CD14-positive monocyte (primary cell): ENCODE data around the gene UNC50. TPM values are rescaled to one million over a fixed set of nuclear protein-coding genes. Genes with fewer than 3 reads are reported as not detected.

Experiments
- DNase-seq, 3 donors: peaks; one replicate each; pipeline ENCODE4 v3.0.0-alpha.2; 2011 to 2022
- H2AFZ ChIP-seq: 2 replicates; pipeline ENCODE4 v1.6.0; 2012; ENCODE audit warnings: mild to moderate bottlenecking, low read depth, low read length, inconsistent platforms; ENCODE audit not compliant: insufficient read depth, poor library complexity, severe bottlenecking
- H3K27ac ChIP-seq, 2 donors: 1 replicate in 1 of 2; 2 replicates in 1 of 2; pipeline ENCODE4 v1.5.1; 2012 to 2013; ENCODE audit warnings: low read length in 2 of 2, control low read depth in 1 of 2, inconsistent platforms in 1 of 2, low read depth in 1 of 2, mild to moderate bottlenecking in 1 of 2
- H3K27me3 ChIP-seq, 2 donors: one replicate each; pipeline versions ENCODE4 v1.6.0 to v1.6.1; 2011 to 2013; ENCODE audit warnings: low read length in 2 of 2; ENCODE audit not compliant: control insufficient read depth in 2 of 2, insufficient read depth in 2 of 2
- H3K36me3 ChIP-seq, 2 donors: replicated peaks in 1 of 2; 1 replicate in 1 of 2; 2 replicates in 1 of 2; pipeline versions ENCODE4 v1.5.1 to v1.6.1; 2012 to 2013; ENCODE audit warnings: low read length in 2 of 2, control low read depth in 1 of 2, inconsistent platforms in 1 of 2, mild to moderate bottlenecking in 1 of 2; ENCODE audit not compliant: insufficient read depth in 2 of 2, control insufficient read depth in 1 of 2
- H3K4me1 ChIP-seq, 2 donors: 1 replicate in 1 of 2; 2 replicates in 1 of 2; pipeline versions ENCODE4 v1.5.1 to v1.6.1; 2012 to 2013; ENCODE audit warnings: low read length in 2 of 2, control low read depth in 1 of 2, inconsistent platforms in 1 of 2, mild to moderate bottlenecking in 1 of 2, moderate library complexity in 1 of 2; ENCODE audit not compliant: insufficient read depth in 2 of 2, control insufficient read depth in 1 of 2
- H3K4me2 ChIP-seq: replicated peaks from 2 replicates; pipeline ENCODE3; 2012; ENCODE audit warnings: low read length, moderate library complexity, mild to moderate bottlenecking; ENCODE audit not compliant: poor library complexity, severe bottlenecking; ENCODE audit errors: extremely low read depth
- H3K4me3 ChIP-seq, 3 experiments: fragments of 200-600 bp in 1 of 3; sonication (generic) in 1 of 3; replicated peaks in 1 of 3; 1 replicate in 2 of 3; 2 replicates in 1 of 3; pipeline ENCODE4 v1.5.1; 2011 to 2013; ENCODE audit warnings: low read length in 3 of 3, mild to moderate bottlenecking in 3 of 3, control low read depth in 2 of 3, low read depth in 2 of 3, inconsistent platforms in 1 of 3, moderate library complexity in 1 of 3
- H3K79me2 ChIP-seq: 2 replicates; pipeline ENCODE4 v1.6.0; 2012; ENCODE audit warnings: mild to moderate bottlenecking, control low read depth, inconsistent platforms, low read length, moderate library complexity; ENCODE audit not compliant: insufficient read depth
- H3K9ac ChIP-seq: 2 replicates; pipeline ENCODE4 v1.6.0; 2017; ENCODE audit warnings: low read length, mild to moderate bottlenecking; ENCODE audit not compliant: insufficient read depth, poor library complexity, severe bottlenecking
- H3K9me3 ChIP-seq, 2 donors: replicated peaks in 1 of 2; 1 replicate in 1 of 2; 2 replicates in 1 of 2; pipeline versions ENCODE4 v1.5.1 to v1.6.1; 2012 to 2013; ENCODE audit warnings: low read length in 2 of 2, control low read depth in 1 of 2; ENCODE audit not compliant: control insufficient read depth in 1 of 2, insufficient read depth in 1 of 2
- H4K20me1 ChIP-seq: 2 replicates; pipeline ENCODE4 v1.6.0; 2012; ENCODE audit warnings: mild to moderate bottlenecking, low read length, control low read depth, moderate library complexity; ENCODE audit not compliant: insufficient read depth
- H3K27ac Mint-ChIP-seq, 7 donors: one replicate each; pipeline ENCODE4 v1.8.0; 2020; ENCODE audit warnings: mild to moderate bottlenecking in 7 of 7, mixed read lengths in 7 of 7, moderate library complexity in 6 of 7, inconsistent platforms in 2 of 7
- H3K27me3 Mint-ChIP-seq, 3 donors: one replicate each; pipeline ENCODE4 v1.8.0; 2021 to 2022; ENCODE audit warnings: low read depth in 3 of 3, mild to moderate bottlenecking in 3 of 3, mixed read lengths in 3 of 3, moderate library complexity in 3 of 3, inconsistent platforms in 1 of 3
- H3K36me3 Mint-ChIP-seq, 2 donors: one replicate each; pipeline ENCODE4 v1.8.0; 2020; ENCODE audit warnings: mixed read lengths in 2 of 2, inconsistent platforms in 1 of 2, mild to moderate bottlenecking in 1 of 2
- H3K4me1 Mint-ChIP-seq: one replicate; pipeline ENCODE4 v1.8.0; 2020; ENCODE audit warnings: mild to moderate bottlenecking, mixed read lengths
- H3K4me3 Mint-ChIP-seq, 2 donors: one replicate each; pipeline ENCODE4 v1.8.0; 2020; ENCODE audit warnings: mild to moderate bottlenecking in 2 of 2, mixed read lengths in 2 of 2, moderate library complexity in 1 of 2
- H3K9me3 Mint-ChIP-seq, 7 donors: one replicate each; pipeline ENCODE4 v1.8.0; 2020 to 2022; ENCODE audit warnings: mixed read lengths in 7 of 7, mild to moderate bottlenecking in 6 of 7, moderate library complexity in 6 of 7, inconsistent platforms in 2 of 7
- WGBS: methylation state at CpG from one replicate; pipeline ENCODE4 v1.1.5; 2013; ENCODE audit warnings: missing lambda C conversion rate; ENCODE audit not compliant: insufficient coverage; 5-methylcytosine and 5-hydroxymethylcytosine counted together
- intact Hi-C, 2 donors: fragments of 100-400 bp; cut with micrococcal nuclease; formaldehyde crosslinking; loops; one replicate each; pipeline versions ENCODE4 v1.15.0 to v1.15.1; 2023
- polyA plus RNA-seq, 3 donors: library from polyadenylated mRNA; depleted of rRNA in 1 of 3; unstranded in 2 of 3; stranded (reverse) in 1 of 3; fragments of 300-500 nt in 2 of 3; fragments of >200 nt in 1 of 3; fragmentation: Illumina TruSeq in 2 of 3; gene quantifications; 1 replicate in 2 of 3; 2 replicates in 1 of 3; pipeline ENCODE4 v1.2.3, GENCODE V29; 2012 to 2021
- TF ChIP-seq, protein P1 (sequence below): fragments of 200-600 bp; IDR thresholded peaks from one replicate; pipeline ENCODE4 v1.8.0; 2022; ENCODE audit warnings: antibody characterized with exemption, mild to moderate bottlenecking

Gene UNC50
- polyA plus RNA-seq, 3 donors = 32.5 to 72.0 (median 62.8) TPM

DNA sequence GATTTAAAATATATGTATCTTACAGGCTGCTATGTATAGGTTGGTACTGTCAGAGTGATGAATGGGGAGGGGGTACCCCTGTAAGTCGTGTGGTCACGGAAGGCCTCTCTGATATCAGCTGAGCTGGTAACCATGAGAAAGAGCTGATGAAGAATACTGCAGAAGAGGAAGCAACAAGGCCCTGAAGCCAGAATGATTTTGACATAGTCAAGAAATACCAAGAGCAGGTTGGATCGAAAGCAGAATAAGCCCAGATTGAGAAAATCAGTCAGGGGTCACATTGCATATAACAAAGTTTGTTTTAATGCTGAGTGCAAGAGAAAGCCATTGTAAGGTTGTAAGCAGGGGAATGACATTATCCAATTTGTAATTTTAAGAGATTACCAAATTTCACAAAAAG, 57.3 kb downstream of the UNC50 start:
- H3K27ac ChIP-seq = peak overlapping the region in 1 of 2 donors; percentile 42
- intact Hi-C loops = no loop called here
- H3K4me1 ChIP-seq = peaks cover 22 to 24% of the 10 kb centered on the region in 2 donors
- no peaks in the 10 kb centered on the region for H4K20me1 ChIP-seq
- H3K9me3 Mint-ChIP-seq = peaks cover 2 to 18% (median 5%) of the 10 kb centered on the region in 7 donors
- no peak overlapping the region for H3K4me3 Mint-ChIP-seq
- TF ChIP-seq, protein P1, sequence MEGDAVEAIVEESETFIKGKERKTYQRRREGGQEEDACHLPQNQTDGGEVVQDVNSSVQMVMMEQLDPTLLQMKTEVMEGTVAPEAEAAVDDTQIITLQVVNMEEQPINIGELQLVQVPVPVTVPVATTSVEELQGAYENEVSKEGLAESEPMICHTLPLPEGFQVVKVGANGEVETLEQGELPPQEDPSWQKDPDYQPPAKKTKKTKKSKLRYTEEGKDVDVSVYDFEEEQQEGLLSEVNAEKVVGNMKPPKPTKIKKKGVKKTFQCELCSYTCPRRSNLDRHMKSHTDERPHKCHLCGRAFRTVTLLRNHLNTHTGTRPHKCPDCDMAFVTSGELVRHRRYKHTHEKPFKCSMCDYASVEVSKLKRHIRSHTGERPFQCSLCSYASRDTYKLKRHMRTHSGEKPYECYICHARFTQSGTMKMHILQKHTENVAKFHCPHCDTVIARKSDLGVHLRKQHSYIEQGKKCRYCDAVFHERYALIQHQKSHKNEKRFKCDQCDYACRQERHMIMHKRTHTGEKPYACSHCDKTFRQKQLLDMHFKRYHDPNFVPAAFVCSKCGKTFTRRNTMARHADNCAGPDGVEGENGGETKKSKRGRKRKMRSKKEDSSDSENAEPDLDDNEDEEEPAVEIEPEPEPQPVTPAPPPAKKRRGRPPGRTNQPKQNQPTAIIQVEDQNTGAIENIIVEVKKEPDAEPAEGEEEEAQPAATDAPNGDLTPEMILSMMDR = no peak
- H3K27me3 Mint-ChIP-seq = no peaks in the 10 kb centered on the region
- no peaks in the 10 kb centered on the region for H3K27me3 ChIP-seq
- H3K4me3 ChIP-seq = no peak overlapping the region
- peaks cover 22 to 53% of the 10 kb centered on the region in 2 donors for H3K36me3 ChIP-seq
- H3K36me3 Mint-ChIP-seq = peaks cover 47 to 67% of the 10 kb centered on the region in 2 donors
- no peaks in the 10 kb centered on the region for H3K9me3 ChIP-seq
- no peaks in the 10 kb centered on the region for H3K79me2 ChIP-seq
- 69% methylated on average over 3 of the region's 3 CpGs for WGBS
- H3K9ac ChIP-seq = no peak overlapping the region
- peak overlapping the region in 6 of 7 donors; percentile 47 to 69 (median 58) for H3K27ac Mint-ChIP-seq
- no peak overlapping the region for H2AFZ ChIP-seq
- peaks cover 29% of the 10 kb centered on the region for H3K4me1 Mint-ChIP-seq
- DNase-seq = peak in 1 of 3 donors; percentile 3
- H3K4me2 ChIP-seq = no peak overlapping the region

Other genes with a start within 250 kb of the UNC50 start
- gene INPP4A, start 163.7 kb upstream of the UNC50 start, polyA plus RNA-seq = 10 to 100 TPM; 13.7 to 52.4 (median 20.7) TPM
- gene COA5, start 77 bp upstream of the UNC50 start, polyA plus RNA-seq = 10 to 100 TPM; 27.3 to 42.9 (median 39.0) TPM
- gene MGAT4A, start 122.5 kb downstream of the UNC50 start, polyA plus RNA-seq = 10 to 100 TPM; 24.3 to 35.9 (median 35.1) TPM